GM12872 (cell line): ENCODE data around the gene SLAIN1.
A peak's percentile ranks its signal among the peaks of the same experiment; 100 is the strongest.

Experiments
- TF ChIP-seq, protein P1 (sequence below): IDR thresholded peaks from 3 replicates; pipeline ENCODE4 v1.5.1; 2011; ENCODE audit warnings: low read depth, mild to moderate bottlenecking, low read length, moderate library complexity; ENCODE audit not compliant: insufficient read depth

Gene SLAIN1

DNA sequence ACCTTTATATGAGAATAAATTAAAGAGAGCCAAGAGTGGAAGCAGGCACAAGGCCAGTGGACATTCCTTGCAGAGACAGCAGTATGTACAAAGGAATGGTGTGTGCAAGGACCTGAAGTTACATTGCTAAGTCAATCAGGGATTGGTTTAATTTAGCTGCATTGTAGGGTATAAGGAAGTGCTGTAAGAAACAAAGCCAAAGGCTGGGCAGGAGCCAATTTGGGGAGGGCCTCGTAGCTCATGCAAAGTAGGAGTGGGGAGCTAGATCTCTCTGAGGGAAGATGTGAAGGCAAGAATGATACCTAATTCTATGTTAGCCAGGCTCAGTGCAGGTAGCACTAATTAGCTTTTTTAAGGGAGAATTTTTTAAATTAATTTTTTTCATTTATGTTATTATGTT is 76.7 kb downstream of the SLAIN1 start:
- TF ChIP-seq, protein P1, sequence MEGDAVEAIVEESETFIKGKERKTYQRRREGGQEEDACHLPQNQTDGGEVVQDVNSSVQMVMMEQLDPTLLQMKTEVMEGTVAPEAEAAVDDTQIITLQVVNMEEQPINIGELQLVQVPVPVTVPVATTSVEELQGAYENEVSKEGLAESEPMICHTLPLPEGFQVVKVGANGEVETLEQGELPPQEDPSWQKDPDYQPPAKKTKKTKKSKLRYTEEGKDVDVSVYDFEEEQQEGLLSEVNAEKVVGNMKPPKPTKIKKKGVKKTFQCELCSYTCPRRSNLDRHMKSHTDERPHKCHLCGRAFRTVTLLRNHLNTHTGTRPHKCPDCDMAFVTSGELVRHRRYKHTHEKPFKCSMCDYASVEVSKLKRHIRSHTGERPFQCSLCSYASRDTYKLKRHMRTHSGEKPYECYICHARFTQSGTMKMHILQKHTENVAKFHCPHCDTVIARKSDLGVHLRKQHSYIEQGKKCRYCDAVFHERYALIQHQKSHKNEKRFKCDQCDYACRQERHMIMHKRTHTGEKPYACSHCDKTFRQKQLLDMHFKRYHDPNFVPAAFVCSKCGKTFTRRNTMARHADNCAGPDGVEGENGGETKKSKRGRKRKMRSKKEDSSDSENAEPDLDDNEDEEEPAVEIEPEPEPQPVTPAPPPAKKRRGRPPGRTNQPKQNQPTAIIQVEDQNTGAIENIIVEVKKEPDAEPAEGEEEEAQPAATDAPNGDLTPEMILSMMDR, result no peak

DNA sequence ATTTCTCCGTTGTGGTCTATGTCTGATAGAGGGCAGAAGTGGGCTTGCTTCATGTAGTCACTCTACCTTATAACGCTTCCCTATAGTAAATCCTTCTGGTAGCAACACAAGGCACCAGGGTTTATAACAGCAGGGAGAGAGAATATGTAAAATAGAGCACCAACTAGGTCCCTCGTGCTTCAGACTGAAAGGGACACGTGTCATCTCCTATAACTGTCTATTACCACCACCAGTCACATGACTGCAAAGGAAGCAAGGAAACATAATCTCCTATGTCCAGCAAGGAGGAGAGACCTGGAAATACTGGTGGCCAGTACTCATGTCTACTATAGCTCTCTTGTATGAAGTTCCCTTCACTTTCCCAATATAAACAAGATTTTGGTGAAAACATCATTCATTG is 79.2 kb downstream of the SLAIN1 start:
- TF ChIP-seq, protein P1, result no peak

DNA sequence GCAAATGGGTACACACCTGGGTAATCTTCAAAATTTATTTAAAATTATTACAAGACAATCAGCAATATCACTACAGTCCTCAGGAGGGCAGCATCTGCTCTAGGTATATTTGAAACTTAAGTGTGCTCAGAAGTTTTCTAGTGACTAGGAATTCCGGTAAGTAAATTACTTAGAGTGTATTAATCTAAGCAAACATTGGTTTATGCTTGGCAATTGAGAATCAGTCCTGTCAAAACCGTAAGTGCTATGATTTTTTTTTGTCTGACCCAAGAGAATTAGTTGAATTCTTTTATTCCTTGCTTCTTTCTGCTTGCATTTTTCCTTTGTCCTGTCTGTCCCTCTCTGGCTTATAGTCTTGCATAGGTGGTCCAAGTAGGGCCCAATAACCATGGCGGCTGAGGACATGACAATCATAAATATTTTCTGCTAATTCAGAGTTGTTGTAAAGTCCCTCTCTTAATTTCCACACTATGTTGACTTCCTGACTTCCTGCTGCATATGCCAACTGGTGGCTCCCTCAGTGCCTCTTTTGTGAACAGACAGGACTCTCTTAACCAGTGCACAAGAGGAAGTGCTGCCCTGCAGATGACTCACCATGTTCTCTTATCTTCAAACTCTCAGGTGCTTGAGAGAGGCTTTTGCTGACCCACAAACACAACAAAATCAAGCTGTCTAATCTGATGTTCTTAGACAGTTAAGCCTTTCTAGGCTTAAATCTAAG is 82.2 kb downstream of the SLAIN1 start:
- TF ChIP-seq, protein P1, result peak; percentile 50; the same call in 2 of the 3 replicates

DNA sequence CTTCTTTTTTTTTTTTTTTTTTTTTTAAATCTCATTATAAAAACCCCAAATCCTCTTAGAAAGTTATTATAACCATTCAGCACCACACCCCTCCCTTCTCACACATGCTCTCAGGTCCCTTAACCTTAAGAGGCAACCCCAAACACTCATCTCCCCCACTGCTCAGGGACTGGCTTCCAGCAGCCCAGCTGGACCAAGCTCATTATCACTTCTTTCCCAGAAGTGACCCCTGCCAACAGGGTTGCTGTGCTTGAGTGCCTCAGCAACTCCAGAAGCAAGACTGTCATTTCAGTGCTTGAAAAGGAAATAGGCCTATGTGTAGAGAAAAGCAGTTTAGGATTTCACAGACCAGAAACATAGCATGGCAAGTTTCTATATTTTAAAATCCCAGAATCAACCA is 84.3 kb downstream of the SLAIN1 start:
- TF ChIP-seq, protein P1, result no peak

DNA sequence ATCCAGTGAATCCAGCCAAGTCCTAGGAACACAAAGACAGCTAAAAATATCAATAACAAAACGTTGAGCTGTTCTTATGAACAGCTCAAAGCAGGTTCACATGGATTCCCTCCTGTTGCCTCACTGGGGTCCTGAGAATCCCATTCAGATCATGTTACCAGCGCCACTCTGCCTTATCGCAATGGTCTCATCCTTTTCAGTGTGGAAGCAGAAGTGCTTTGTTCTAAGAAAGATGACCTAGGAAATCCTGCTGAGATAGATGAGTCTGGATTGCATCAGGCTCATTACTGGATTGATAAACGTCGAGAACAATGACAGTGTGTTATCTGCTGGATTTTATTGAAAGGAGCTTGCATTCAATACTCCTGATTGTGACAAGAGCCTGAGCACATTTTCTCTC is 87.0 kb downstream of the SLAIN1 start:
- TF ChIP-seq, protein P1, result no peak

DNA sequence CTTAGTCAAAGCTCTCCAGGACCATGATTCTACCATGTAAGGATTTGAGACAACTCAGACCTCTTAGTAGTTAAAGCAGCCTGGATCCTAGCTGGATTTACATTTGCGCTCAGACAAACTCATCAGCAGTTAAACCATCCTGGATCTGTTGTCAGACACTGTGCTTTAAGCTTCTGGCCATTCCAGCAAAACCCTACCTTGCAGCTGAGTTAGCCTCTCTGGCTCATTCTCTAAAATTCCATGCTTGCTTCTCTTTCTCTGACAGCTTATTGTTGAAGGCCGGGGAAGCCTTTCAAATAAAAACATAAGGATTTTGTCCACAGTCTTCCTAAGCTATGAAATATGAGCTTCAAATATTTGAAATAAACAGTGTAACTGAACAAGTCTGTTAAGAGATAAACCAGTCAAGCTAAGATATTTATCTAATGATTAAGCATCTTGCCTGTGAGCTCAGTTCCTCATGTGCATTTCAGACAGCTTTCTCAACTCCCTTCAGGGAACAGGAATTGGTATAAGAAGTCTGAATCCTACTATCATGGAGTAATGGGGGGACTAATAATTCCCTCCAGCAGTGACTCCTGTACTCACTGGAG is 89.3 kb downstream of the SLAIN1 start:
- TF ChIP-seq, protein P1, result no peak

DNA sequence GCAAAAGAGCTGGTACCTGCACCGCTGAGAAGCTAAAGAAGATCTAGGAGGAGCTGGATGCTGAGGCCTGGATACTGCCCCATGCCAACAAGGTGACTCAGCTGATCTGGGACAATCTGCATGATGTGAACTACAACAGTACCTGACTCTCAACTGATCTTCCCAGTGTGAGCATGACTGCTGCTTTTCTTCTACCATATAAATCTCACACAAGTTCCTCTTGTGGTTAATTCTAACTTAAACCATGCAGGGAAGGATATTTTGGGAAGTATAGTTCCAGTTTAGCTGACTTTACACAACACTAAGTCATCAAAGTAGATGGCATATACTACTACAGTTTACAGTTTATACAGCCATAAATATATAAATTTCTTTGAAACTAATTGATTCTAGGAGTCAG is 91.9 kb downstream of the SLAIN1 start:
- TF ChIP-seq, protein P1, result no peak
